HPDE6-E6E7 (cell line): Measurements from ENCODE around the gene TIGAR.

ENCODE experiments used
- DNase-seq: peaks from one replicate; pipeline ENCODE4 v3.0.0; 2011; ENCODE audit warnings: missing footprints; ENCODE audit errors: extremely low spot score

TIGAR gene

DNA sequence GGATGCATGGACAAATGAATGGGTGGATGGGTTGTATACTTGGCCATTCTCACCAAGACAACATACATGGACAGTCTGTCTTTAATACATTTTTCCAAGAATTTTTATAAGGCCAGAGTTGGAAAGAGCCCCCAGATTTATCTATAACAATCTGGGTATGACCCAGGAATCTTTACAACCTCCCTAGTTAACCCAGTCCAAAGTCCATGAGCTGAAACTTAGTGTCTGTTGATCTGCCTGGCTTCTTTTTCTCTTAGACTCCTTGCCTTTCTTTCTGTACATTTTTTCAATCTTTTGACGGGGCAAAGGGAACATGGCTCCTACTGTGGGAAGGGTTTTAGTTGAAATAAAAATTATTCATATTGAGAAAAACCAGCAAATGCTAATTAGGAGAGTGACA lies 57.8 kb downstream of the TIGAR start:
- DNase-seq, result no peak

DNA sequence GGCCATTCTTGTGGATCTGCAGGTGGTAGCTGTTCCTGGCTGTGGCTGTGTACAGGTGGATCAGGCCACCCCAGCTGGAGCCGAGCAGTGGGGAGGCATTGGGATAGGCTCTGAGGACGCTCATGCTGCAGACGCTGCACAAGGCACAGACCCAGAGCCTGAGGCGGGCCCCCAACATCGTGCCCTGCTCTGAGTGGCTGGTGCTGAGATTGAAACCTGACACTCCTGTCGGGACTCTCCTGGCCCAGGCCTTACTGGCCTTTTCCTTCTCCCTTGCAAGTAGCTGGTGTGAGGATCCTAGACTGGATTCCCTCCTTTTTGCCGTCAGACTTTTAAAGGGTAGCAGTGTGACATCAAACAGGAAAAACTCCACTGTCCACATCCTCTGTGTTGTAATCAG lies 58.4 kb downstream of the TIGAR start, which contains the start of gene FGF23:
Gene FGF23, minus strand, starts transcription at position 308 of the 400 bp plus-strand sequence. Its CDS starts 130 bp downstream, at position 178.
- no peak for DNase-seq

DNA sequence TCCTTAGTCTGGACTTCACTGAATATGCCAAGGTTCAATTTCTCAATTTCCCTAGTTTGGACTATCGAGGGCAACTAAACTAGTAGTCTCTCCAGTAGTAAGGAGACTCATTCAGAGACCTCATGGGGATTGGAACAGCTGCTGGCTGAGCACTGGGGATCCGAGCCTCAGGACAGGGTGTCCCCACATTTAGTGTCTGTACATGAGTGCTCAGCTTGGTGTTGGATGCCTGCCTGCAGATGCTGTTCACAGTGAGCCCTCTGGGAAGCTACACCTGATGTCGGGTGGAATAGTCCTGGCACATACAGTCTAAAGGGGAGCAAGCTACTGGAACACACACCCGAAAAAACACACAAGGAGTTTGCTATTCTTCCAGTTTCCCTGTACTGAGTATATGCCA lies 59.3 kb downstream of the TIGAR start:
- no peak for DNase-seq

- DNase-seq, result no peak
Observed at GRCh38 chr12:4383304-4383865, 62.4 kb downstream of the TIGAR start.

DNA sequence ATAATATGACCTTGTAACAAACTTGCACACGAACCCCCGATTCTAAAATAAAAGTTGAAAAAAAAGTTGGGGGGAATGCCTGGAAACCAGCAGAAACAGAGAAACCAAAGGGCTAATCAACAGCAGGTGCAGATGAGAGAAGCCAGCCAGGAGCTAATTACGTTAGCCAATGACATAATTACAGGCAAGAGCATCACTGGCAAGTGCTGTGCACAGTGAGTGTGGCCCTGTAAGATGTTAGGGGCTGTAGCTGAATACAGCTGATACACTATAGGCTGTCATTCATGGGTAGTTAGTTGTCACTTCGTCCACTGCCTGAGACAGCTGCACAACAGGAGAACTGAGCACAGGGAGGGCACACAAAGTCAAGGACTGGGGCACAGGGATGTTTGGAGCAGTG lies 65.8 kb downstream of the TIGAR start:
- DNase-seq, result no peak

DNA sequence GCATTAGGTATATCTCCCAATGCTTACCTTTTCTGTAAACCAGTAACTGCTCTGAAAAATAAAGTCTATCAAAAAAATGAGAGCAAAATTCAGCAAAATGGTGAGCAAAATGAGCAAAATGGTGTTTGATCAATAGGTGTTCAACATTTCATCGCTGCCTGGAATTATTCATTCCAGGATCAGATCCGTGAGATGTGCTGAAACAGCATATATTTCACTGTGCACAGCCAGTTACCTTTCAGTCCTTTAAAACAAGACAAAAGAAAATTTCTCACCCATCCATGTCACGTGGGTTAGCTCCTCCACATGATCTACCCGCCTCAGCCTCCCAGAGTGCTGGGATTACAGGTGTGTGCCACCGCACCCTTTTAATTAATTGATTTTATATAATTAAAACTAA lies 66.6 kb downstream of the TIGAR start:
- no peak for DNase-seq

GRCh38 chr12:4388032-4388431 lies 67.0 kb downstream of the TIGAR start:
- DNase-seq, result no peak

DNA sequence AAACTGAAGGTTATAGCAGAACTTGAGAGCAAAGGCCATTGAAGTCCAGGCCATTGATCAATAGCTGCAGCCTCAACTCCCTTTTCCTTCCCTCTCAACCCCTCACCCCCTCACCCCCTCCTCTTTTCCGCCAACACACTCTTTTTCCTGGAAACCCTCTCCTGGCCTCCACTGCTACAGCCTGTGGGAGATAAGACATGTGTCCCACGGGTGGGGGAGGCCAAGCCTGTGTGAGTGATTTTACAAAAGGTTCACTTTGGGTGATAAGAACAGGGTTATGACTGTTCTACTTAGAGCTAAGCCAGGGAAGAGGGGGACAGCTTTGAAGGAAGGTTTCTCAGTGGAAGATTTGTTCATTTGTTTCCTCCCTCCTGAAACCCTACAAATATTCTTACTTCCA lies 67.6 kb downstream of the TIGAR start:
- no peak for DNase-seq

DNA sequence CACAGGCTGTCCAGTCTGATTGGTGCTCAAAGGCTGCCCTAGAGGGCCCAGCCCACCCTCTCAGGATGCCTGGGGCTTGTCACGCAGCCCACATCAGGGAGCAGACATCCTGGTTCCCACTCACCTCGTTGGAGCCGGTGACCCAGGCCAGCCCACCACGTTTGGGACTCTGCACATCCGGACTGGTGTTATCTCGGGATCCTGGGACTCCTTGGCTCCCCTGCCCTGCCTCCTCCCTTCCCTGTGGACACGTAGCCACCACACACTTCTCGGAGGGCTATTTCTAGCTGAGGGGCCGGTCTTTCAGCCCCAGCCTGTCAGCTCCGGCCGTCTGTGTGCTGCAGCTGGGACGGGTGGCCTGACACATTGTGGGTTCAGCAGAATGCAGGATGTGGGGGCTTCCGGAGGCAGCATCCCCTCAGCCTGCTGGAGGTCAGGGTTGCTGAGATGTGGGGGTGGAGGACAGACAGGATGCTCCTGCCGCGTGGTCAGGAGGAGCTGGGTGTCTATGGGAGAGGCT lies 71.3 kb downstream of the TIGAR start:
- no peak for DNase-seq

DNA sequence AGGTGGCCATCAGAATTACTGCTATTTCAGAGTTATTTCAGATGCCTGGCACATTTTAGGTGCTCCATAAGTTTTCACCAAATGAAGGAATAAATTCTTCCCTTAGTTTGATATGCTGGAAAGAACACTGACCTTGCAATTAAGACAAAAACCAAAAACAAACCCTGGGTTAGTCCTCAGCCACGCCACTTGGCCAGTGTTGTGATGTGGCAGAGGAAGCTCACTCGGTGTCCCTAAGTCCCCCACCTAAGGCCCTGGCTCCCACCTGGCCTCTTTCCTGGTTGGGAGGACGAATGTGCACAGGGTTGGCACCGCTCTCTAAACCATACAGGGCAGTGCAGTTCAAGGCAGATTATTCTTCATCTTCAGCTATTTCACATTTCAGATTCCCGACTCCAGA lies 72.2 kb downstream of the TIGAR start:
- DNase-seq, result no peak

DNA sequence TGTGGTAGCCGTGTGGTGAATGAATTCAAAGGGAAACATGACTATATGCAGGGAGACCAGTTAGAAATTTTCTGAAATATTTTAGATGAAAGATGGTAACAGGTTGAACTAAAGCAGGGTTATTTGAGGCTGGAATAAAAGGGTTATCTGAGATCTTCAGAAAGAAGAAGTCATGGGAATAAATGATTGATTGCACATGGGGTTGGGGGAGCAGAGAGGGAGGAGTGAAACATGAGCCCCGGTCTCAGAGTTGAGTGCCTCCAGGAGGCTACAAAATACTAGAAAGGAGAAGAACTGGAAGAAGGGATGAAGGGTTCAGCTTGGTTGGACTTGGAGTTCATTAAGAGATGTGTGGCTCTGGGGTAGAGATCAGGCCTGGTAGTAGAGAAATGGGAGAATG lies 74.8 kb downstream of the TIGAR start:
- no peak for DNase-seq

GRCh38 chr12:4401117-4401516 lies 80.1 kb downstream of the TIGAR start:
- no peak for DNase-seq

GRCh38 chr12:4402996-4403395 lies 82.0 kb downstream of the TIGAR start:
- DNase-seq, result no peak
